ENCODE measurements around the gene TDRD10. TPM values are rescaled to one million over a fixed set of nuclear protein-coding genes. Genes with fewer than 3 reads are reported as not detected.
A peak's percentile ranks its signal among the peaks of the same experiment; 100 is the strongest.

The TDRD10 gene
- total and polyA plus RNA-seq, 2 experiments from 2014 or later: not detected

- Histone ChIP-seq H4K20me1 (ENCODE audit: insufficient read depth) (no peaks in the 10 kb centered on the region), H3K36me3 (ENCODE audit: low read depth) (peaks cover 15% of the 10 kb centered on the region), H3K9ac (peak overlapping the region; percentile 77), H3K79me2 (ENCODE audit: insufficient read depth) (peaks cover 43% of the 10 kb centered on the region), H3K4me1 (ENCODE audit: insufficient read depth) (peaks cover 12% of the 10 kb centered on the region), H3K9me3 (ENCODE audit: low read depth) (no peaks in the 10 kb centered on the region), H3F3A (ENCODE audit: insufficient read depth) (peaks cover 9% of the 10 kb centered on the region), H3K27ac (peak overlapping the region; percentile 82), H2AFZ (peak overlapping the region; percentile 88), H3K4me3 (peak overlapping the region; percentile 100), H3K4me2 (ENCODE audit: unreplicated experiment) (peak overlapping the region; percentile 86), H3K9me2 (ENCODE audit: insufficient read depth) (no peaks in the 10 kb centered on the region), H3K27me3 (replicated peaks; ENCODE audit: insufficient read depth) (no peaks in the 10 kb centered on the region)
- WGBS, 2 experiments (ENCODE audit: low coverage in 1 of 2, low lambda C conversion rate in 2 of 2, missing lambda C conversion rate in 2 of 2): 1% methylated on average over 45 to 48 of the region's 57 CpGs
- in situ Hi-C loops (cut with MboI): no loop called here
- TF ChIP-seq EZH2phosphoT487 (IDR thresholded peaks at IDR 0.05; ENCODE audit: insufficient read depth, low read depth): no peak
- DNase-seq: peak; percentile 99
Measured at GRCh38 chr1:154558720-154559465, 56.9 kb downstream of the TDRD10 start.

- Histone ChIP-seq H3K79me2 (ENCODE audit: insufficient read depth) (peaks cover 36% of the 10 kb centered on the region), H3F3A (ENCODE audit: insufficient read depth) (peaks cover 9% of the 10 kb centered on the region), H3K9me2 (ENCODE audit: insufficient read depth) (no peaks in the 10 kb centered on the region), H2AFZ (peak overlapping the region; percentile 88), H3K9me3 (ENCODE audit: low read depth) (no peaks in the 10 kb centered on the region), H3K9ac (peak overlapping the region; percentile 77), H4K20me1 (ENCODE audit: insufficient read depth) (no peaks in the 10 kb centered on the region), H3K4me1 (ENCODE audit: insufficient read depth) (peaks cover 12% of the 10 kb centered on the region), H3K27ac (peak overlapping the region; percentile 82), H3K4me2 (ENCODE audit: unreplicated experiment) (peak overlapping the region; percentile 86), H3K36me3 (ENCODE audit: low read depth) (peaks cover 9% of the 10 kb centered on the region; the same call in 1 of the 2 replicates), H3K4me3 (peak overlapping the region; percentile 100), H3K27me3 (replicated peaks; ENCODE audit: insufficient read depth) (no peaks in the 10 kb centered on the region)
- DNase-seq: peak; percentile 94
- no peak for TF ChIP-seq EZH2 (IDR thresholded peaks at IDR 0.05; ENCODE audit: insufficient read depth, poor library complexity, severe bottlenecking)
- no peak for TF ChIP-seq EZH2phosphoT487 (IDR thresholded peaks at IDR 0.05; ENCODE audit: insufficient read depth, low read depth)
- in situ Hi-C loops (cut with MboI): loop anchor here (10.0 kb wide), 1 partner anchor 325 kb away; no protein-coding TSS in a partner anchor
- WGBS, 2 experiments (ENCODE audit: low coverage in 1 of 2, low lambda C conversion rate in 2 of 2, missing lambda C conversion rate in 2 of 2): 4% methylated on average over 13 of the region's 13 CpGs
Measured at GRCh38 chr1:154559466-154560044, 57.5 kb downstream of the TDRD10 start.

- TF ChIP-seq EZH2phosphoT487 (IDR thresholded peaks at IDR 0.05; ENCODE audit: insufficient read depth, low read depth) (no peak), EZH2 (IDR thresholded peaks at IDR 0.05; ENCODE audit: insufficient read depth, poor library complexity, severe bottlenecking) (no peak)
Measured at GRCh38 chr1:154565876-154566275, 63.9 kb downstream of the TDRD10 start.

GRCh38 chr1:154567386-154568156, 65.6 kb downstream of the TDRD10 start, which contains the start of gene CHRNB2:
CHRNB2 (plus strand) TSS chr1:154567778; CDS start chr1:154568045, 267 bp downstream.
- no peaks in the 10 kb centered on the region for H4K20me1 ChIP-seq (ENCODE audit: insufficient read depth)
- H3K9me2 ChIP-seq (ENCODE audit: insufficient read depth): no peaks in the 10 kb centered on the region
- no peaks in the 10 kb centered on the region for H3K9me3 ChIP-seq (ENCODE audit: low read depth)
- H3K27me3 ChIP-seq (replicated peaks; ENCODE audit: insufficient read depth): peaks cover 8% of the 10 kb centered on the region
- peak; percentile 72 for DNase-seq
- no peak within 1 kb of the TSS for H3K9ac ChIP-seq
- no peak within 1 kb of the TSS for H3K27ac ChIP-seq
- no peaks in the 10 kb centered on the region for H3K4me1 ChIP-seq (ENCODE audit: insufficient read depth)
- 1 to 4% methylated on average over 38 to 48 of the region's 53 CpGs for WGBS, 2 experiments (ENCODE audit: low coverage in 1 of 2, low lambda C conversion rate in 2 of 2, missing lambda C conversion rate in 2 of 2)
- H3K79me2 ChIP-seq (ENCODE audit: insufficient read depth): no peaks in the 10 kb centered on the region
- TF ChIP-seq EZH2phosphoT487 (IDR thresholded peaks at IDR 0.05; ENCODE audit: insufficient read depth, low read depth) (no peak), EZH2 (IDR thresholded peaks at IDR 0.05; ENCODE audit: insufficient read depth, poor library complexity, severe bottlenecking) (no peak)
- no peaks in the 10 kb centered on the region for H3K36me3 ChIP-seq (ENCODE audit: low read depth)
- peak within 1 kb of the TSS; percentile 60 for H3K4me2 ChIP-seq (ENCODE audit: unreplicated experiment)
- no peak within 1 kb of the TSS for H2AFZ ChIP-seq
- in situ Hi-C loops (cut with MboI): loop anchor here (10.0 kb wide), 1 partner anchor 317 kb away; no protein-coding TSS in a partner anchor
- H3K4me3 ChIP-seq: peak within 1 kb of the TSS; percentile 60
- H3F3A ChIP-seq (ENCODE audit: insufficient read depth): no peaks in the 10 kb centered on the region

More at GRCh38 chr1:154565876-154566275, 63.9 kb downstream of the TDRD10 start:
- in situ Hi-C loops (cut with MboI): loop anchor here (10.0 kb wide), 1 partner anchor 319 kb away; no protein-coding TSS in a partner anchor
- 72 to 75% methylated on average over 6 of the region's 6 CpGs for WGBS, 2 experiments (ENCODE audit: low coverage in 1 of 2, low lambda C conversion rate in 2 of 2, missing lambda C conversion rate in 2 of 2)
- Histone ChIP-seq H3F3A (ENCODE audit: insufficient read depth) (no peaks in the 10 kb centered on the region), H2AFZ (no peak overlapping the region), H3K4me1 (ENCODE audit: insufficient read depth) (no peaks in the 10 kb centered on the region), H3K9me3 (ENCODE audit: low read depth) (no peaks in the 10 kb centered on the region), H3K27ac (no peak overlapping the region), H3K79me2 (ENCODE audit: insufficient read depth) (no peaks in the 10 kb centered on the region), H3K4me3 (no peak overlapping the region), H3K36me3 (ENCODE audit: low read depth) (no peaks in the 10 kb centered on the region), H3K4me2 (ENCODE audit: unreplicated experiment) (no peak overlapping the region), H3K9me2 (ENCODE audit: insufficient read depth) (no peaks in the 10 kb centered on the region), H4K20me1 (ENCODE audit: insufficient read depth) (no peaks in the 10 kb centered on the region), H3K27me3 (replicated peaks; ENCODE audit: insufficient read depth) (peaks cover 8% of the 10 kb centered on the region), H3K9ac (no peak overlapping the region)
- no peak for DNase-seq

All from GM23248 (cell line).